HepG2 (cell line): Measurements from ENCODE around the gene CDKN2C. TPM values are rescaled to one million over a fixed set of nuclear protein-coding genes. Genes with fewer than 3 reads are reported as not detected.

ENCODE experiments used
- ATF1 ChIP-seq: IDR thresholded peaks from 2 replicates; pipeline ENCODE4 v1.6.1; 2016; ENCODE audit warnings: mild to moderate bottlenecking, control low read depth
- CENPT ChIP-seq: sonication (generic); formaldehyde crosslinking; IDR thresholded peaks from 2 replicates; pipeline ENCODE4 v1.8.0; 2022; ENCODE audit warnings: low read depth, mild to moderate bottlenecking, moderate library complexity, missing genetic modification reagents
- ISX ChIP-seq: sonication (generic); formaldehyde crosslinking; conservative IDR thresholded peaks from 2 replicates; pipeline ENCODE4 v1.5.0; 2020; ENCODE audit warnings: missing genetic modification reagents
- MEIS1 ChIP-seq: sonication (generic); formaldehyde crosslinking; IDR thresholded peaks from 2 replicates; pipeline ENCODE4 v1.9.0; 2021; ENCODE audit warnings: mild to moderate bottlenecking, missing genetic modification reagents, moderate library complexity, borderline replicate concordance
- NCOA2 ChIP-seq: sonication (generic); formaldehyde crosslinking; IDR thresholded peaks from 2 replicates; pipeline ENCODE4 v1.8.0; 2022; ENCODE audit warnings: inconsistent platforms
- NR2F1 ChIP-seq, 2 experiments: fragments of 450-650 bp in 1 of 2; formaldehyde crosslinking in 1 of 2; IDR thresholded peaks; 2 replicates each; pipeline versions ENCODE4 v1.5.0 to v1.6.1; 2016 to 2020; ENCODE audit warnings: mild to moderate bottlenecking in 1 of 2, missing compliant biosample characterization in 1 of 2, missing genetic modification reagents in 1 of 2, moderate library complexity in 1 of 2
- RARA ChIP-seq: IDR thresholded peaks from 2 replicates; pipeline ENCODE4 v1.6.1; 2016; ENCODE audit warnings: missing genetic modification reagents, missing compliant biosample characterization
- TP53 ChIP-seq: sonication (generic); formaldehyde crosslinking; conservative IDR thresholded peaks from 2 replicates; pipeline ENCODE4 v1.4.0; 2020; ENCODE audit warnings: missing genetic modification reagents
- YEATS2 ChIP-seq: sonication (generic); formaldehyde crosslinking; IDR thresholded peaks from 2 replicates; pipeline ENCODE4 v1.4.0; 2020; ENCODE audit warnings: missing genetic modification reagents, borderline replicate concordance
- ZIK1 ChIP-seq: sonication (generic); formaldehyde crosslinking; IDR thresholded peaks from 2 replicates; pipeline ENCODE4 v1.5.0; 2020; ENCODE audit warnings: mild to moderate bottlenecking, low read depth, missing genetic modification reagents, borderline replicate concordance
- ZNF234 ChIP-seq: sonication (generic); formaldehyde crosslinking; conservative IDR thresholded peaks from 2 replicates; pipeline ENCODE4 v1.5.1; 2020; ENCODE audit warnings: mild to moderate bottlenecking, missing genetic modification reagents
- ZNF282 ChIP-seq: fragments of 450-650 bp; IDR thresholded peaks from 2 replicates; pipeline ENCODE4 v1.6.1; 2018; ENCODE audit not compliant: partially characterized antibody
- ZNF318 ChIP-seq: sonication (generic); formaldehyde crosslinking; IDR thresholded peaks from 2 replicates; pipeline ENCODE4 v1.4.0; 2020; ENCODE audit warnings: mild to moderate bottlenecking, missing genetic modification reagents
- ZNF33A ChIP-seq: sonication (generic); formaldehyde crosslinking; IDR thresholded peaks from 2 replicates; pipeline ENCODE4 v1.5.1; 2020; ENCODE audit warnings: missing genetic modification reagents, mild to moderate bottlenecking, moderate library complexity, borderline replicate concordance
- ZNF44 ChIP-seq: sonication (generic); formaldehyde crosslinking; IDR thresholded peaks from 2 replicates; pipeline ENCODE4 v1.5.1; 2020; ENCODE audit warnings: mild to moderate bottlenecking, missing genetic modification reagents
- ZNF446 ChIP-seq: sonication (generic); formaldehyde crosslinking; IDR thresholded peaks from 2 replicates; pipeline ENCODE4 v1.5.0; 2020; ENCODE audit warnings: mild to moderate bottlenecking, missing genetic modification reagents
- ZNF547 ChIP-seq: sonication (generic); formaldehyde crosslinking; IDR thresholded peaks from 2 replicates; pipeline ENCODE4 v1.5.1; 2020; ENCODE audit warnings: mild to moderate bottlenecking, missing genetic modification reagents
- ZNF800 ChIP-seq: sonication (generic); formaldehyde crosslinking; IDR thresholded peaks from 2 replicates; pipeline ENCODE4 v1.4.0; 2020; ENCODE audit warnings: missing genetic modification reagents
- ZSCAN22 ChIP-seq: sonication (generic); formaldehyde crosslinking; IDR thresholded peaks from 2 replicates; pipeline ENCODE4 v1.4.0; 2020; ENCODE audit warnings: mild to moderate bottlenecking, missing genetic modification reagents
- polyA plus RNA-seq, 8 experiments: library from polyadenylated mRNA; depleted of rRNA in 3 of 8; stranded (reverse) in 7 of 8; unstranded in 1 of 8; fragments of >200 nt; fragmentation: Illumina TruSeq in 4 of 8; extraction: Trizol in 4 of 8; gene quantifications; 2 replicates each; pipeline versions ENCODE4 v1.2.1 to v1.2.3, GENCODE V29; 2011 to 2016; ENCODE audit warnings: low read depth in 4 of 8, missing spikeins in 1 of 8, mixed read lengths in 1 of 8; ENCODE audit not compliant: insufficient read depth in 1 of 8
- total RNA-seq, 5 experiments: library from RNA; depleted of rRNA; stranded (reverse); fragments of >200 nt; fragmentation: Illumina TruSeq; extraction: Trizol; gene quantifications; 2 replicates each; pipeline ENCODE4 v1.2.3, GENCODE V29; 2016; ENCODE audit warnings: low read depth in 1 of 5

The CDKN2C gene
- total and polyA plus RNA-seq, 2 of the 13 experiments (the other 11 are each of a cell fraction or from before 2014, with no cell fraction given) = 7.8 to 13.7 TPM

- TF ChIP-seq ZNF547 (CRISPR knock-in tag) (no peak), ZIK1 (0 out of 2 replicates have a peak, but pooled peaks have one; percentile 64), ZNF282 (no peak), YEATS2 (no peak; the same call in 1 of the 2 replicates), MEIS1 (CRISPR knock-in tag) (no peak), ATF1 (CRISPR knock-in tag) (no peak), ZSCAN22 (CRISPR knock-in tag) (0 out of 2 replicates have a peak, but pooled peaks have one; percentile 38), NR2F1 (CRISPR knock-in tag; IDR thresholded peaks at IDR 0.05) (no peak), ZNF234 (CRISPR knock-in tag) (0 out of 2 replicates have a peak, but pooled peaks have one; percentile 34), NCOA2 (CRISPR knock-in tag) (no peak), TP53 (CRISPR knock-in tag) (no peak), ZNF446 (CRISPR knock-in tag) (0 out of 2 replicates have a peak, but pooled peaks have one; percentile 35), ISX (CRISPR knock-in tag) (no peak), CENPT (CRISPR knock-in tag) (no peak), ZNF33A (CRISPR knock-in tag) (no peak), ZNF44 (CRISPR knock-in tag) (no peak), ZNF318 (no peak), RARA (CRISPR knock-in tag) (no peak), ZNF800 (CRISPR knock-in tag) (0 out of 2 replicates have a peak, but pooled peaks have one; percentile 22)
Measured at GRCh38 chr1:50967416-50968157, 2.5 kb upstream of the CDKN2C start (continued).
